ENCODE data around the gene SPEF1. TPM values are rescaled to one million over a fixed set of nuclear protein-coding genes. Genes with fewer than 3 reads are reported as not detected.

The SPEF1 gene
- total RNA-seq, 4 donors from 2014 or later: 0.13 to 2.5 (median 2.0) TPM

DNA sequence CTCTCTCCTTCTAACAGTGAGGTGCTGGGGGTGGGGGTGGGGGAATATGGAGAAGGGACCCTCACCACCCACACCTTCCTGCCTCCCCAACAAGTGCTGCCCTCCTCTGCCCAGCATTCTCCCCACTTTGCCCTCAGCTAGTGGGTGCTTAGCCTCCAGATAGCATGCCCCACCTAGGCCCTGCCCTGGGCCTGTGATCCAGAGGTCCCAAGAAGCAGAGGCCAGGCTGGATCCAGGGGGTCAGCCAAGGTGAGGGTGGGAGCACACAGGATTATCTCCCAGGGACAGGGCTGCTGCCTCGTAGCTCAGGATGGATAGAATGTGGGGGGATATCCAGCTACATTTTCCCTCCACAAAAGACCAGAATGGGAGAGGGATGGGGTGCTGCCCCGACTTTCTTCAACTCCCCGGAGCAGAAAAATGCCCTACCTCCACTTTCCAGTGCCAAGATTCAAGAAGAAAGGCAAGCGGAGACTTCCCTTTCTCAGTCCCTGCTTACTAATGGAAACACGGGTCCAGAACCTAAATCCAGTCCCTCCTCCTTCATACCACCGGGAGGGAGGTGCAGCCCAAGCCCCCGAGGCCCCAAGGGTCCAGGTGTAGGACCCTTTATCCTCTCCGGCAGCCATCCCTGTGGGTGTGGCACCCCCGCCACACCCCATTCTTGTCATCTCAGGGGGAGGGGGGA lies 14.7 kb downstream of the SPEF1 start:
- 36 to 37% methylated on average over 3 to 9 of the region's 9 CpGs for WGBS, 2 donors
- DNase-seq: no peak
- Histone ChIP-seq H3K36me3 (no peaks in the 10 kb centered on the region), H3K4me1 (peaks cover 10 to 26% of the 10 kb centered on the region in 2 donors), H3K27me3 (no peaks in the 10 kb centered on the region), H3K9me3 (no peaks in the 10 kb centered on the region), H3K27ac (peak overlapping the region in 1 of 3 donors; percentile 16), H3K4me3 (replicated peaks in 1 of 3) (peak overlapping the region in 1 of 3 donors; percentile 71)
- TF ChIP-seq, protein P1, sequence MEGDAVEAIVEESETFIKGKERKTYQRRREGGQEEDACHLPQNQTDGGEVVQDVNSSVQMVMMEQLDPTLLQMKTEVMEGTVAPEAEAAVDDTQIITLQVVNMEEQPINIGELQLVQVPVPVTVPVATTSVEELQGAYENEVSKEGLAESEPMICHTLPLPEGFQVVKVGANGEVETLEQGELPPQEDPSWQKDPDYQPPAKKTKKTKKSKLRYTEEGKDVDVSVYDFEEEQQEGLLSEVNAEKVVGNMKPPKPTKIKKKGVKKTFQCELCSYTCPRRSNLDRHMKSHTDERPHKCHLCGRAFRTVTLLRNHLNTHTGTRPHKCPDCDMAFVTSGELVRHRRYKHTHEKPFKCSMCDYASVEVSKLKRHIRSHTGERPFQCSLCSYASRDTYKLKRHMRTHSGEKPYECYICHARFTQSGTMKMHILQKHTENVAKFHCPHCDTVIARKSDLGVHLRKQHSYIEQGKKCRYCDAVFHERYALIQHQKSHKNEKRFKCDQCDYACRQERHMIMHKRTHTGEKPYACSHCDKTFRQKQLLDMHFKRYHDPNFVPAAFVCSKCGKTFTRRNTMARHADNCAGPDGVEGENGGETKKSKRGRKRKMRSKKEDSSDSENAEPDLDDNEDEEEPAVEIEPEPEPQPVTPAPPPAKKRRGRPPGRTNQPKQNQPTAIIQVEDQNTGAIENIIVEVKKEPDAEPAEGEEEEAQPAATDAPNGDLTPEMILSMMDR (IDR thresholded peaks at IDR 0.05): no peak
- TF ChIP-seq POLR2A (IDR thresholded peaks at IDR 0.05): no peak
- intact Hi-C loops (cut with DNase I): no loop called here

DNA sequence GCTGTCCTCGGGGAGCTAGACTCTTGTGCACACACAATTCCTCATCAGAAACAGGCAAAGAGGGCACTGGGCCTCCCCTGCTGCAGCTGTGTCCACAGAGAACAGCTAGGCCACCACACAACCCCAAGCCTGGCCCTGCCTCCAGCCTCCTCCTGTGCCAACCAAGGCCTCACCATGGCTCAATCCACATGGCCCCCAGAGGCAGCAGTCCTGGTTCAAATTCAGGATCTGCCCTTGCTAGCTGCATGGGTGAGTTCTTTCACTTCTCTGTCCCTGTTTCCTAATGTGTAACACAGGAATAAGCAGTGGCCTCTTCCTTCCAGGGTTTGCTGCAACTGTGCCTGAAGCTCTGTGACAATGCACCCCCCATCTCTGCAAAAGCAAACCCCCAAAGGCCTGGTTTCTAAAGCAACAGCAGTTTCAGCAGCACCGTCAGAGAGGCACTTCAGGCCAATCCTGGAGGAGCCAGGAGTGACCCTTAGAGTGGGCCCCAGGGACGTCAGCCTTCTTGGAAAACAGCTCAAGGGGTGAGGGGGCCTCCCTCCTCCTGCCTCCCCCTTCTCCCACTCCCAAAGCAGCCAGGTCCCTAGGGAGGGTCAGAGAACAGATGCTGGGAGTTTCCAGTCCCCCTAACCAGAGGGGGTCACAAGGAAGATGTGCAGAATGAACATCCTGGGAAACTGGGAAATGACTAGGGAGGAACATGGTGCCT lies 15.9 kb downstream of the SPEF1 start:
- Histone ChIP-seq H3K27ac (no peak overlapping the region), H3K4me1 (peaks cover 10 to 26% of the 10 kb centered on the region in 2 donors), H3K9me3 (no peaks in the 10 kb centered on the region), H3K36me3 (no peaks in the 10 kb centered on the region), H3K27me3 (no peaks in the 10 kb centered on the region), H3K4me3 (replicated peaks in 1 of 3) (no peak overlapping the region)
- no peak for TF ChIP-seq POLR2A (IDR thresholded peaks at IDR 0.05)
- TF ChIP-seq, protein P1 (IDR thresholded peaks at IDR 0.05): no peak
- intact Hi-C loops (cut with DNase I): no loop called here
- 50 to 60% methylated on average over 1 of the region's 3 CpGs for WGBS, 2 donors
- no peak for DNase-seq

DNA sequence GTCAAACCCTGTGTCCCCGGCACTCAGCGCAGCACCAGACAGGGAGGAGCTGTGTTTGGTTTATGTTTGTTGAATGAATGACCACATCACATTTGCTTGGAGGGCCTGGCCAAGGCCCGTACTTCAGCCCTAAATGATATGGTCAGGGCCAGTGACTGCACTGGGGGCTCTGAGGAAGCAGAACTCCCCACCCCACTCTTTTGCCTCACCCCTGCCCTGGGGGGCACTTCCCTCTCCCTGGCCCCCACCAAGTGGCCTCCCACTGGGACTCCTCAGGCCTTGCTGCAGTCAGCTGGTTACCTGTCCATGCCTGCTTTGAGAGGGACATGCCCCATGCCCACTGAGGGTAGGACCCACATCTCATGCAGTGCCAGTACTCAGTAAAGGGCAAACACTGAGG lies 16.6 kb downstream of the SPEF1 start:
- H3K4me3 ChIP-seq (replicated peaks in 1 of 3): no peak overlapping the region
- no peaks in the 10 kb centered on the region for H3K36me3 ChIP-seq
- DNase-seq: no peak
- H3K4me1 ChIP-seq: peaks cover 10 to 26% of the 10 kb centered on the region in 2 donors
- 93 to 98% methylated on average over 3 of the region's 3 CpGs for WGBS, 2 donors
- no peaks in the 10 kb centered on the region for H3K9me3 ChIP-seq
- H3K27ac ChIP-seq: no peak overlapping the region
- no peak for TF ChIP-seq POLR2A (IDR thresholded peaks at IDR 0.05)
- TF ChIP-seq, protein P1 (IDR thresholded peaks at IDR 0.05): no peak
- intact Hi-C loops (cut with DNase I): no loop called here
- no peaks in the 10 kb centered on the region for H3K27me3 ChIP-seq

DNA sequence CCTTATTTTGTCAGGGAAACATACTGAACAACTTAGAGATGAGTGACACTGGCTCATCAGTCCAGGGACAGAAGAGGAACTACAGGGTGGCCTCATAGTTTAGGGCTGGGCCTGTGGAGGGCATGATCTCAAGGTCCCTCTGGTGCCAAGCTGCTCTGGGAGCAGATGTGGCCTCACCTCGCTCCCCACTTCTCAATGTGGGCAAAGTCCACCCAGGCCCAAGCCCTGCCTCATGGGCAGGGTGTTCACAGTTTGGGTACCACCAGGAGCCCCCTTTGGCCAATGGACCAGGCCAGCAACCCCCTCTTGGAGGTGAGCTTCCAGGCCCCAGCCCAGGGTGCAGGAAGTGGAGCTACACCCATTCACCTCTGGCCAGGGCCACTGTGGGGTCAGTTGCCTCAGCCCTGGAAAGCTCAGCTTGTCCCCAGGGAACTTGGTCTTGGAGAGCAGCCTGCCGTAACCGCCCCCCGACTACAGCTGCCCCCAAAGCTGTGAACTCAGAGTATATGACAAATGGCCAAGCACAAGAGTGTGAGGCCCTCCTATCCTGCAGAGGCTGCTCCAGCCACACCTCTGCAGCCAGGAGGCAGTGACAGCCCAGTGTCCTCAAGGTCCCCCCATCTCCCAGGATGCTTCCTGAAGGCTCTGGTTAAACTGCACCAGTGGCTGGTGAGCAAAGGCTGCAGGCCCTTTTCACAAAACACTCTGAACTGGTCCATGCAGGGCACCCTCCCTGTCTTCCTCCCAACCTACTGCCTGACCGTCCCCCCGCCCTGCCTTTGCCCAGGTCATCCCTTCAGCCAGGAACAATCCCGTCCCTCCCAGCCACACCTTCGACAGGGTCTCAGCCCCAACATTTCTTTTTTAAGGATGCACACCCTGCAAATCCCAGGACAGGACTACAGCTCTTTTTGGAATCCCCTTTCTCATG lies 17.3 kb downstream of the SPEF1 start:
- Histone ChIP-seq H3K4me1 (peaks cover 10 to 21% of the 10 kb centered on the region in 2 donors), H3K4me3 (replicated peaks in 1 of 3) (no peak overlapping the region), H3K27ac (no peak overlapping the region), H3K9me3 (no peaks in the 10 kb centered on the region), H3K36me3 (no peaks in the 10 kb centered on the region), H3K27me3 (no peaks in the 10 kb centered on the region)
- DNase-seq: no peak
- TF ChIP-seq POLR2A (IDR thresholded peaks at IDR 0.05): no peak
- TF ChIP-seq, protein P1 (IDR thresholded peaks at IDR 0.05): no peak
- 86 to 90% methylated on average over 5 to 8 of the region's 8 CpGs for WGBS, 2 donors
- intact Hi-C loops (cut with DNase I): no loop called here
